GM18526 (cell line): ENCODE data around the gene ZNF653.

Experiments
- POLR2A ChIP-seq: IDR thresholded peaks from 3 replicates; pipeline ENCODE4 v1.6.1; 2011; ENCODE audit not compliant: insufficient read length; ENCODE audit errors: extremely low read depth

ZNF653 gene

DNA sequence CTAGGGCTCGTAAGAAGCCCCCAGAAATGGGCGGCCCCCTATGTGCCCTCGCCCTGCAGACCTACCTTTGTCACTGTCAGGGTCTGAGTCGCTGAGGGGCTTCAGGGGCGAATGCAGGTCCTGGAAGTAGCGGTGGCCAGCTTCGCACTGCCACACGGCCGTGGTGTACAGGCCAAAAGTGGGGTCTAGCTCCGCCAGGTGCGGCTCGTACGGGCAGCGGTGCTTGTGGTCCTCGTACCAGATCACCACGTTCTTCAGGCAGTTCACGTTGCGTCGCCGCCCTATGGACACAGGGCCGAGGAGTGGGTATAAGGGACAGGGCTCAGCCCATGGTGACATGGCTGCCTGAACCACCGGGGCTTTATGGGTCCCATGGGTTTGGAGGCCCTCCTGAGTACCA is 9.8 kb downstream of the ZNF653 start:
- no peak for TF ChIP-seq POLR2A

DNA sequence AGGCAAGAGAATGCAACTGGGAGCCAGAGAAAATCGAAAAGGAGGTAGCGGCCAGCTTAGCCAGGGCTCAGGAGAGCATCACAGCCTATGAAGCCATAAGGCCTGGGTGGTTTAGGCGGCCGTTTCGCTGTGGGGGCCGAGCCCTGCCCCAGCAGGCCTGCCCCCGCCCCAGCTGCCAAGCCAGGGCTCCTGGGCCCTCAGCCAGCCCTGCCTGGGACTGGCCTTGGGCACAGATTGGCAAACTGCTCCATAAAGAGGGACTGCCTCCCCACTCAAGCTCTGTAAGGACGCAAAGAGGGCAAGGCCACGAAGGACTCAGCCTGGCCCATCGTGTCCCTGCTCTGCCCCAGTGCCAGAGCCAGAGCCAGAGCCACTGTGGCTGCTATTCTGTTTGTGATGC is 10.2 kb downstream of the ZNF653 start:
- TF ChIP-seq POLR2A: no peak

DNA sequence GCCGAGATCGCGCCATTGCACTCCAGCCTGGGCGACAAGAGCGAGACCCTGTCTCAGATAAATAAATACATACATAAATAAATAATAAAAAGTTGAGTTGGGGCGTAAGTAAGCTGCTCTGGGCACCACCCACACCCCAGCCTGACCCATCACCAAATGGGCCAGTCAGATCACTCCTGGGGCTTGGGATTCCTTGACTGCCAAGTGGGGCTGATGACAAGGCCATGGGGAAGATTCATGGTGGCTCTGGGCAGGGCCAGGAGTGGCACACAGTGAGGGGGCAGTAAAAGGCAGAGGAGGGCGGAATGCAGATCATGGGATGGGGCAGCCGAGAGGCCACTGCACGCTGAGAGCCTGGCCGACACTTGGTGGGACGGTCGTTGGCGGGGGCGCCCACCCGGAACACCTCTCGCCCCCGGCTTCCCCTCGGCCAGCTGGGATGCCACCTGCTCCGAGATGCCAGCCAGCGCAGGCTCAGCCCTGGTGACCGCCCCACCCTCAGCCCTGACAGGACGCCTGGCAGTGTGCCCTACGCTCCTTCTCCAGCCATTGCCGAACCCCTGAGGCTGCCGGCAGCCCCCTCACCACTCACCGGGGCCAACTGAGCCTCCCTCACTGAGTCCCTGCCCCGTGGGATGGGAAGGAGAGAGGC is 10.9 kb downstream of the ZNF653 start:
- TF ChIP-seq POLR2A: no peak

DNA sequence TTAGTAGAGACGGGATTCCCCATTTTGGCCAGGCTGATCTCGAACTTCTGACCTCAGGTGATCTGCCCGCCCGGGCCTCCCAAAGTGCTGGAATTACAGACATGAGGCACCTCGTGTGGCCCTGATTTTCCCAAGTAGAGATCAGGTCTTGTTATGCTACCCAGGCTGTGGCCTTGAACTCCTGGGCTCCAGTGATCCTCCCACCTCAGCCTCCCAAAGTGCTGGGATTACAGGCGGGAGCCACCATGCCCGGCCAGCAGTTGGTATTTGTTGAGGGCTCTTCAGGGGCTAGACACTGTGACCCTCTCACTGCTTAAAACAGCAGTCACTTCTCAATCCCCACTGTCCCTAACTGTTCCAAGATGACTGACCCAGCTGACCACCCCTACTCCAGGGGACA is 16.3 kb downstream of the ZNF653 start:
- TF ChIP-seq POLR2A: no peak

DNA sequence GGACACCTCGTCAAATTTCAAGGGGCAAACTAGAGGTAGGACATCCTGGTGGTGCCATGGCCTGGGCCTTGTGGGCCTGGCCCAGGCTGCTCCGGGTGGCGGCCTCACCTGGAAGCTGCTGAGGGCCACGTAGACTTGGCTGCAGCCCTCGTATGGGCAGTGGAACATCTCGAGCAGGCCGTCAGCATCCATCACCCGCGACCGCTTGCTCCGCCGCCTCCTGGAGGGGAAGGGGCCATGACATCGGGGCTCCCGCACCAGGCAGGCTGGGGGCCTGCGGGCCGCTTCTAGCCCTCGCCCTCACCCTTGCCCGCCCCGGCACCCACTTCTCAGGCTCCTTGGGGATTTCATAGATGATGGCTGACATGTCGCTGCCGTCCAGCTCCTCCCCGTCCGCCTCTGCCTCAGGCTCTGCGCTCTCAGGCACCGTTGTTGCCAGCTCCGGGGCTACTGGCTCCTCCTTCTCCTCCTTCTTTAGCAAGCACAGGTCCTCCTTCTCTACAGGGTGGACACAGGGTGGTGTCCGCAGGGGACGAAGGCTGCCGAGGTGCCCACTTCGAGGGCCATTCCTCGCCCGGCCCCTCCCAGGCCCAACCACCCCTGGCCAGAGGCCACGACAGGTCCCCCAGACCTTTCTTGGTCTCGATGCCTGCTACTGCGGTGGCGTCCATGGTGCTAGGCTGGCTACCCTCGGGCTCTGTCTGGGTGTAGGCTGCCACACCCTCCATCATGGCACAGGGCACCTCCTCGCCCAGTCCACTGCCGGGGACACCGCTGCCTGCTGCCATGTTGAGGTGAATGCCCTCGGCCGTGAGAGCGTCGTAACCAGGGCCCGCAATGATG is 18.8 kb downstream of the ZNF653 start:
- TF ChIP-seq POLR2A: no peak

DNA sequence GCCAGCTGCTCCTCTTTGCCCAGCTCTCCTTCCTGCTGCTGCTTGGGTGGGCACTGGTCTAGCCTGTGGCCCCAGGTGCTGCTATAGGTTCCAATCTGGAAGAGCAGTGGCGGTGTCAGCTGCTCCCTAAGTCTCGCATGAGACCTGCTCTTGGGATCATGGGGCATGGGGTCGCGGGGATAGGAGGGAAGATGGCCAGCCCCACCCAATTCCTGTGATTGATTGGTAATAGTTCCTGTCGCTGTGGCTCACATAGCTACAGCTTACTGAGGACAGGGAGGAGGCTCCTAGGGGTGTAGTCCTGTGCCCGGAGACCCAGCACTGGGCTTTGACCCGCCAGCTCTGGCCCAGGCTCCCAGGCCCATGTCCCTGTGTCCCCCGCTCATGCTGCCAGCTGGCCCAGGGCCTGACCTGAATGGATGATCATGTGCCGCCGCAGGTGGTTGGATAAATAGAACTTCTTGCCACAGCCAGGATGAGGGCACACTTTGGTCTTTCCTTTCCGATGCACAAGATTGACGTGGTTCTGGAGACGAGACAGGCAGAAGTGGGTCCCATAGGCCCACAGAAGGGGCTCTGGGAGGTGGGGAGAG is 20.3 kb downstream of the ZNF653 start:
- TF ChIP-seq POLR2A: no peak

- TF ChIP-seq POLR2A: no peak
These were observed 22.1 kb downstream of the ZNF653 start for GRCh38 chr19:11483366-11484111.

DNA sequence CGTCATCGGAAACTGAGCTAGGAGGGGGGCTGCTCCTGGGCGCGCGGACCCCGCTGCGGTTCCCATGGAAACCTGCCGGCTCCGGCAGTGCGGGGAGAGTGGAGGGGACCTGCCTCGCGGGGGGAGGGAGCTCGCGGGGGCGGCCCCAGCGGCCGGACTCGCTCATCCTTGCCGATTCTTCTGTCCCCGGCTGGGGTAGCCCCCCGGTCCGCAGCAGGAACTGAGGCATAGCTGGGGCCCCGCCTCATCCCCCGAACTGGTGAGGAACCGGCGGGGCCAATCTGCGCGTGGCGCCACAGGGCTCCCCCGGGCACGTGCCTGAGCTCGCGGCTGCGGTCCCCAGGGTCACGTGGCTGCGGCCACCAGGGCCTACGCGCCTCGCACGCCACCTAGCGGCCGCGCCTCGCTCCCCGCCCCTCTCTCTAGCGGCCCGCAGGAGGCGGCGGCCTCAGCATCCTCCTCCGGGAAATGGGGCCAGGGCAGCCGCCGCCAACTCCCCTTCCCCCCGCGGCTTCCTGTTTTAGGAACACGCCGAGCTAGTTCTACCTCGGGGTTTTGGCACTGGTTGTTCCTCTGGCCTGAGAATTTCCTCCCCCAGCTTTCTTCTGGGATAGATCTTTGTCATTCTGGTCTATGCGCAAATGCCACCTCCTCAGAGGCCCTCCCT is 23.1 kb downstream of the ZNF653 start:
- peak; percentile 0 for TF ChIP-seq POLR2A

GRCh38 chr19:11481534-11482383 is 23.9 kb downstream of the ZNF653 start:
- TF ChIP-seq POLR2A: peak; percentile 24

- TF ChIP-seq POLR2A: no peak
These were observed 24.7 kb downstream of the ZNF653 start, which contains the start of gene ELAVL3 for GRCh38 chr19:11480715-11481533. Gene ELAVL3, minus strand, starts transcription at chr19:11481046. Its CDS starts 438 bp downstream, at chr19:11480608.

GRCh38 chr19:11479898-11480714 is 25.5 kb downstream of the ZNF653 start:
- no peak for TF ChIP-seq POLR2A
